ENCODE results near the gene FOXR2.

FOXR2 gene

GRCh38 chrX:55619547-55619946 is 3.7 kb upstream of the FOXR2 start:
- no peak overlapping the region for H4K8ac ChIP-seq (ENCODE audit: low read depth, low read length)
- no peak overlapping the region for H3K56ac ChIP-seq (ENCODE audit: low read length)
- no peak overlapping the region for H3K9ac ChIP-seq (ENCODE audit: low read length)
- H2BK15ac ChIP-seq (replicated peaks; ENCODE audit: low read depth): no peak overlapping the region
- no peaks in the 10 kb centered on the region for H3K79me1 ChIP-seq (ENCODE audit: low read length)
- no peak overlapping the region for H3K4me2 ChIP-seq (ENCODE audit: low read length)
- no peak overlapping the region for H3K18ac ChIP-seq (ENCODE audit: low read length)
- no peaks in the 10 kb centered on the region for H3K79me2 ChIP-seq (ENCODE audit: control insufficient read depth, insufficient read depth, low read length)
- no peak overlapping the region for H4K5ac ChIP-seq (ENCODE audit: low read length)
- no peak overlapping the region for H3K27ac ChIP-seq (ENCODE audit: low read depth, low read length)
- H3K27me3 ChIP-seq (ENCODE audit: insufficient read depth, low read length, poor library complexity): no peaks in the 10 kb centered on the region
- H3K36me3 ChIP-seq (ENCODE audit: control insufficient read depth, insufficient read depth, low read length): no peaks in the 10 kb centered on the region
- no peak overlapping the region for H2AK5ac ChIP-seq (ENCODE audit: low read length)
- H3K4me3 ChIP-seq (ENCODE audit: low read length): no peak overlapping the region
- no peak overlapping the region for H3K23ac ChIP-seq (ENCODE audit: low read length)
- no peak overlapping the region for H2BK5ac ChIP-seq (ENCODE audit: low read length)
- H3K4ac ChIP-seq (ENCODE audit: low read depth, low read length): no peak overlapping the region
- H3K4me1 ChIP-seq (ENCODE audit: control insufficient read depth, low read depth, low read length): no peaks in the 10 kb centered on the region
- no CpG with 5 or more reads among the region's 2 CpGs for WGBS (ENCODE audit: extremely low coverage, insufficient coverage, low lambda C conversion rate)
- H2BK120ac ChIP-seq (ENCODE audit: low read depth, low read length): no peak overlapping the region
- no peak for DNase-seq

GRCh38 chrX:55624403-55624802 is 1.2 kb downstream of the FOXR2 start:
- DNase-seq: no peak
- no peak overlapping the region for H3K18ac ChIP-seq (ENCODE audit: low read length)
- no peaks in the 10 kb centered on the region for H3K79me2 ChIP-seq (ENCODE audit: control insufficient read depth, insufficient read depth, low read length)
- no peak overlapping the region for H4K5ac ChIP-seq (ENCODE audit: low read length)
- no peak overlapping the region for H2BK120ac ChIP-seq (ENCODE audit: low read depth, low read length)
- H3K4me3 ChIP-seq (ENCODE audit: low read length): no peak overlapping the region
- H3K9ac ChIP-seq (ENCODE audit: low read length): no peak overlapping the region
- no peak overlapping the region for H4K8ac ChIP-seq (ENCODE audit: low read depth, low read length)
- H3K23ac ChIP-seq (ENCODE audit: low read length): no peak overlapping the region
- H2BK15ac ChIP-seq (replicated peaks; ENCODE audit: low read depth): no peak overlapping the region
- H3K4ac ChIP-seq (ENCODE audit: low read depth, low read length): no peak overlapping the region
- no peak overlapping the region for H3K4me2 ChIP-seq (ENCODE audit: low read length)
- H3K56ac ChIP-seq (ENCODE audit: low read length): no peak overlapping the region
- no CpG with 5 or more reads among the region's 5 CpGs for WGBS (ENCODE audit: extremely low coverage, insufficient coverage, low lambda C conversion rate)
- no peak overlapping the region for H2AK5ac ChIP-seq (ENCODE audit: low read length)
- H3K36me3 ChIP-seq (ENCODE audit: control insufficient read depth, insufficient read depth, low read length): no peaks in the 10 kb centered on the region
- no peaks in the 10 kb centered on the region for H3K79me1 ChIP-seq (ENCODE audit: low read length)
- no peaks in the 10 kb centered on the region for H3K27me3 ChIP-seq (ENCODE audit: insufficient read depth, low read length, poor library complexity)
- no peak overlapping the region for H3K27ac ChIP-seq (ENCODE audit: low read depth, low read length)
- no peaks in the 10 kb centered on the region for H3K4me1 ChIP-seq (ENCODE audit: control insufficient read depth, low read depth, low read length)
- H2BK5ac ChIP-seq (ENCODE audit: low read length): no peak overlapping the region

DNA sequence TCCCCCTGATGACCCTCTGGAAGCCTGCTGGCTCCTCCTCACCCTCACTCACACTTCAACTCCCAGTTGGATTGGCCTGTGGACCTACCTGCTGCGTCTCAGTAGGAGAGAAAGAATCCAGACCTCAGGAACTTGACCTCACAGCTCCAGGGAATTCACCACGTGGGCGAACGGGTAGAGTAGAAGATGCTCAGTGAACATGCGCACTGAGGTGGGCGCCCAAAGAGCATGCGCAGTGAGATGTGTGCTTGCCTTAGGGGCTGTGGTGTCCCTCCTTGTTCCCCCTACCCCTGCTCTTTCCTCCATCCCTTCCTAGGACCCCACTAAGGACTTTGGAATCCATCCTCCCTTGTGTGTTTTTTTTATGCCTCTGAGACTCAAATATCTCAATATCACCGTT is 12.9 kb downstream of the FOXR2 start:
- no peaks in the 10 kb centered on the region for H3K27me3 ChIP-seq (ENCODE audit: insufficient read depth, low read length, poor library complexity)
- H3K9ac ChIP-seq (ENCODE audit: low read length): no peak overlapping the region
- WGBS (ENCODE audit: extremely low coverage, insufficient coverage, low lambda C conversion rate): no CpG with 5 or more reads among the region's 8 CpGs
- no peaks in the 10 kb centered on the region for H3K36me3 ChIP-seq (ENCODE audit: control insufficient read depth, insufficient read depth, low read length)
- H3K23ac ChIP-seq (ENCODE audit: low read length): no peak overlapping the region
- H4K5ac ChIP-seq (ENCODE audit: low read length): no peak overlapping the region
- H2BK15ac ChIP-seq (replicated peaks; ENCODE audit: low read depth): no peak overlapping the region
- H2AK5ac ChIP-seq (ENCODE audit: low read length): no peak overlapping the region
- no peak overlapping the region for H4K8ac ChIP-seq (ENCODE audit: low read depth, low read length)
- no peak overlapping the region for H3K56ac ChIP-seq (ENCODE audit: low read length)
- no peak overlapping the region for H3K27ac ChIP-seq (ENCODE audit: low read depth, low read length)
- H2BK120ac ChIP-seq (ENCODE audit: low read depth, low read length): no peak overlapping the region
- H3K4me2 ChIP-seq (ENCODE audit: low read length): no peak overlapping the region
- no peak overlapping the region for H3K4ac ChIP-seq (ENCODE audit: low read depth, low read length)
- H3K79me2 ChIP-seq (ENCODE audit: control insufficient read depth, insufficient read depth, low read length): no peaks in the 10 kb centered on the region
- no peaks in the 10 kb centered on the region for H3K79me1 ChIP-seq (ENCODE audit: low read length)
- H2BK5ac ChIP-seq (ENCODE audit: low read length): no peak overlapping the region
- H3K18ac ChIP-seq (ENCODE audit: low read length): no peak overlapping the region
- no peak for DNase-seq
- no peaks in the 10 kb centered on the region for H3K4me1 ChIP-seq (ENCODE audit: control insufficient read depth, low read depth, low read length)
- H3K4me3 ChIP-seq (ENCODE audit: low read length): no peak overlapping the region

GRCh38 chrX:55638933-55639332 is 15.7 kb downstream of the FOXR2 start:
- Histone ChIP-seq H3K36me3 (ENCODE audit: control insufficient read depth, insufficient read depth, low read length) (no peaks in the 10 kb centered on the region), H2AK5ac (ENCODE audit: low read length) (no peak overlapping the region), H3K4me3 (ENCODE audit: low read length) (no peak overlapping the region), H3K9ac (ENCODE audit: low read length) (no peak overlapping the region), H3K4ac (ENCODE audit: low read depth, low read length) (no peak overlapping the region), H4K8ac (ENCODE audit: low read depth, low read length) (no peak overlapping the region), H3K79me1 (ENCODE audit: low read length) (no peaks in the 10 kb centered on the region), H2BK5ac (ENCODE audit: low read length) (no peak overlapping the region), H3K4me2 (ENCODE audit: low read length) (no peak overlapping the region), H3K27ac (ENCODE audit: low read depth, low read length) (no peak overlapping the region), H3K79me2 (ENCODE audit: control insufficient read depth, insufficient read depth, low read length) (no peaks in the 10 kb centered on the region), H3K18ac (ENCODE audit: low read length) (no peak overlapping the region), H3K56ac (ENCODE audit: low read length) (no peak overlapping the region), H3K27me3 (ENCODE audit: insufficient read depth, low read length, poor library complexity) (no peaks in the 10 kb centered on the region), H4K5ac (ENCODE audit: low read length) (no peak overlapping the region), H2BK15ac (replicated peaks; ENCODE audit: low read depth) (no peak overlapping the region), H3K23ac (ENCODE audit: low read length) (no peak overlapping the region), H2BK120ac (ENCODE audit: low read depth, low read length) (no peak overlapping the region), H3K4me1 (ENCODE audit: control insufficient read depth, low read depth, low read length) (no peaks in the 10 kb centered on the region)
- WGBS (ENCODE audit: extremely low coverage, insufficient coverage, low lambda C conversion rate): no CpG with 5 or more reads among the region's 1 CpG
- DNase-seq: no peak

DNA sequence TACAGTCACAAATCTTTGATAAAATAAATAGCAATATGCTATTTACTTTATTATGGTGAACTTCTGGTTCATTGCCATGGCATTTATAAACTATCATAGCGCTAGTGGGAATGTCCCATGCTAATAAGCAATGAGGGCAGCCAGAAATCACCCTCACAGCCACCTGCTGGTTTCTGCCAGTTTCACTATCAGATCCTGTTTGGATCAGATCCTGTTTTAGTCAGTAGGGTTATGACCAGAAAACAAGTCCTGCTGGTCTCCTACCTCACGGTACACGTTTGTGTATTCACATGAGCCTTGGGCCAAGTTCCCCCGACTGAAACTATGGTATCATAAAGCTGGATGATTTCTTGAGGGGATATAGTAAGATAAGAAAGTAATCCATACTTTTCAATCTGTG is 17.7 kb downstream of the FOXR2 start:
- H3K56ac ChIP-seq (ENCODE audit: low read length): no peak overlapping the region
- no peaks in the 10 kb centered on the region for H3K27me3 ChIP-seq (ENCODE audit: insufficient read depth, low read length, poor library complexity)
- no peak overlapping the region for H3K4me2 ChIP-seq (ENCODE audit: low read length)
- H3K4me3 ChIP-seq (ENCODE audit: low read length): no peak overlapping the region
- H4K8ac ChIP-seq (ENCODE audit: low read depth, low read length): no peak overlapping the region
- no CpG with 5 or more reads among the region's 4 CpGs for WGBS (ENCODE audit: extremely low coverage, insufficient coverage, low lambda C conversion rate)
- H3K23ac ChIP-seq (ENCODE audit: low read length): no peak overlapping the region
- H3K4me1 ChIP-seq (ENCODE audit: control insufficient read depth, low read depth, low read length): no peaks in the 10 kb centered on the region
- H2AK5ac ChIP-seq (ENCODE audit: low read length): no peak overlapping the region
- H3K36me3 ChIP-seq (ENCODE audit: control insufficient read depth, insufficient read depth, low read length): no peaks in the 10 kb centered on the region
- no peak overlapping the region for H3K27ac ChIP-seq (ENCODE audit: low read depth, low read length)
- no peak overlapping the region for H2BK5ac ChIP-seq (ENCODE audit: low read length)
- no peak overlapping the region for H2BK120ac ChIP-seq (ENCODE audit: low read depth, low read length)
- no peaks in the 10 kb centered on the region for H3K79me1 ChIP-seq (ENCODE audit: low read length)
- H3K4ac ChIP-seq (ENCODE audit: low read depth, low read length): no peak overlapping the region
- no peak overlapping the region for H4K5ac ChIP-seq (ENCODE audit: low read length)
- H2BK15ac ChIP-seq (replicated peaks; ENCODE audit: low read depth): no peak overlapping the region
- no peaks in the 10 kb centered on the region for H3K79me2 ChIP-seq (ENCODE audit: control insufficient read depth, insufficient read depth, low read length)
- no peak for DNase-seq
- H3K9ac ChIP-seq (ENCODE audit: low read length): no peak overlapping the region
- no peak overlapping the region for H3K18ac ChIP-seq (ENCODE audit: low read length)

- Histone ChIP-seq H2BK5ac (ENCODE audit: low read length) (no peak overlapping the region), H3K4me2 (ENCODE audit: low read length) (no peak overlapping the region), H3K56ac (ENCODE audit: low read length) (no peak overlapping the region), H3K9ac (ENCODE audit: low read length) (no peak overlapping the region), H3K4ac (ENCODE audit: low read depth, low read length) (no peak overlapping the region), H2BK120ac (ENCODE audit: low read depth, low read length) (no peak overlapping the region), H3K27ac (ENCODE audit: low read depth, low read length) (no peak overlapping the region), H3K79me1 (ENCODE audit: low read length) (no peaks in the 10 kb centered on the region), H3K27me3 (ENCODE audit: insufficient read depth, low read length, poor library complexity) (no peaks in the 10 kb centered on the region), H3K36me3 (ENCODE audit: control insufficient read depth, insufficient read depth, low read length) (no peaks in the 10 kb centered on the region), H3K4me3 (ENCODE audit: low read length) (no peak overlapping the region), H3K18ac (ENCODE audit: low read length) (no peak overlapping the region), H3K4me1 (ENCODE audit: control insufficient read depth, low read depth, low read length) (no peaks in the 10 kb centered on the region), H3K79me2 (ENCODE audit: control insufficient read depth, insufficient read depth, low read length) (no peaks in the 10 kb centered on the region), H3K23ac (ENCODE audit: low read length) (no peak overlapping the region), H4K8ac (ENCODE audit: low read depth, low read length) (no peak overlapping the region), H2AK5ac (ENCODE audit: low read length) (no peak overlapping the region), H2BK15ac (replicated peaks; ENCODE audit: low read depth) (no peak overlapping the region), H4K5ac (ENCODE audit: low read length) (no peak overlapping the region)
- no peak for DNase-seq
- WGBS (ENCODE audit: extremely low coverage, insufficient coverage, low lambda C conversion rate): no CpG with 5 or more reads among the region's 5 CpGs
These were observed 25.2 kb downstream of the FOXR2 start for GRCh38 chrX:55648434-55648833.
